Sigmoid colon (tissue), 7 donors: Measurements from ENCODE around the gene IQCM. TPM values are rescaled to one million over a fixed set of nuclear protein-coding genes. Genes with fewer than 3 reads are reported as not detected.

Experiments
- DNase-seq: peaks from one replicate; pipeline ENCODE4 v3.0.0-alpha.2; 2019
- H3K27ac ChIP-seq, 4 donors: fragments of 200-600 bp; sonication (generic); one replicate each; pipeline ENCODE4 v1.5.1; 2016 to 2019; ENCODE audit warnings: mild to moderate bottlenecking in 1 of 4
- H3K27me3 ChIP-seq, 3 donors: fragments of 200-600 bp; sonication (generic); one replicate each; pipeline ENCODE4 v1.5.1; 2019; ENCODE audit warnings: mild to moderate bottlenecking in 1 of 3
- H3K36me3 ChIP-seq, 4 donors: fragments of 200-600 bp; sonication (generic); one replicate each; pipeline ENCODE4 v1.5.1; 2016 to 2019
- H3K4me1 ChIP-seq, 4 donors: fragments of 200-600 bp; sonication (generic); one replicate each; pipeline ENCODE4 v1.5.1; 2017 to 2019
- H3K4me3 ChIP-seq, 4 donors: fragments of 200-600 bp; sonication (generic); one replicate each; pipeline ENCODE4 v1.5.1; 2017 to 2019; ENCODE audit warnings: mild to moderate bottlenecking in 2 of 4, moderate library complexity in 1 of 4
- H3K9me3 ChIP-seq, 4 donors: fragments of 200-600 bp in 3 of 4; sonication (generic) in 3 of 4; one replicate each; pipeline versions ENCODE4 v1.5.1 to v1.6.1; 2013 to 2019
- CTCF ChIP-seq, 4 experiments: fragments of 450-650 bp in 3 of 4; fragments of 200-600 bp in 1 of 4; IDR thresholded peaks; one replicate each; pipeline ENCODE4 v1.5.1; 2016 to 2019; ENCODE audit warnings: antibody characterized with exemption in 4 of 4, mild to moderate bottlenecking in 3 of 4, moderate library complexity in 2 of 4
- EP300 ChIP-seq, 4 donors: sonication (generic); formaldehyde crosslinking; IDR thresholded peaks; one replicate each; pipeline ENCODE4 v1.6.1; 2017; ENCODE audit warnings: antibody characterized with exemption in 4 of 4
- POLR2A ChIP-seq, 2 donors: fragments of 450-650 bp; IDR thresholded peaks; one replicate each; pipeline ENCODE4 v1.6.1; 2016; ENCODE audit warnings: antibody characterized with exemption in 2 of 2, mild to moderate bottlenecking in 2 of 2, moderate library complexity in 2 of 2
- POLR2AphosphoS5 ChIP-seq, 4 donors: sonication (generic); formaldehyde crosslinking; IDR thresholded peaks; one replicate each; pipeline ENCODE4 v1.6.1; 2017; ENCODE audit warnings: antibody characterized with exemption in 4 of 4
- WGBS, 2 donors: extraction: QIAGEN DNeasy Blood & Tissue Kit; methylation state at CpG; one replicate each; pipeline ENCODE4 v1.1.7; 2013; 5-methylcytosine and 5-hydroxymethylcytosine counted together
- intact Hi-C: fragments of 100-400 bp; cut with DNase I; formaldehyde crosslinking; loops from one replicate; pipeline ENCODE4 v1.15.1; 2023
- polyA plus RNA-seq, 3 donors: library from polyadenylated mRNA; stranded (reverse); fragments of 200-250 nt; gene quantifications; one replicate each; pipeline ENCODE4 v1.2.3, GENCODE V29; 2013
- total RNA-seq, 4 donors: library from RNA; depleted of rRNA; stranded (reverse); fragments of >200 nt; gene quantifications; one replicate each; pipeline ENCODE4 v1.1.0, GENCODE V29; 2016
- donor health status: healthy with polysubstance abuse.
- donor health status: Bipolar disorder and iron deficiency.
- donor health status: healthy.

IQCM gene
- total and polyA plus RNA-seq, 7 donors = 0.41 to 1.2 TPM; not detected in 5

GRCh38 chr4:149741186-149741831 lies 74.3 kb downstream of the IQCM start:
- H3K4me1 ChIP-seq = no peaks in the 10 kb centered on the region
- H3K9me3 ChIP-seq = no peaks in the 10 kb centered on the region
- intact Hi-C loops = no loop called here
- H3K36me3 ChIP-seq = no peaks in the 10 kb centered on the region
- H3K27me3 ChIP-seq = no peaks in the 10 kb centered on the region
- no peak overlapping the region for H3K4me3 ChIP-seq
- H3K27ac ChIP-seq = no peak overlapping the region
- WGBS, 2 donors = 41 to 75% methylated on average over 1 of the region's 1 CpG
- TF ChIP-seq EP300 (IDR thresholded peaks at IDR 0.05) = no peak
- no peak for TF ChIP-seq POLR2A (IDR thresholded peaks at IDR 0.05)
- TF ChIP-seq CTCF (IDR thresholded peaks at IDR 0.05) = no peak
- TF ChIP-seq POLR2AphosphoS5 (IDR thresholded peaks at IDR 0.05) = no peak
- no peak for DNase-seq

GRCh38 chr4:149738156-149738555 lies 77.5 kb downstream of the IQCM start:
- 79 to 80% methylated on average over 7 of the region's 7 CpGs for WGBS, 2 donors
- Histone ChIP-seq H3K27me3 (no peaks in the 10 kb centered on the region), H3K27ac (no peak overlapping the region), H3K36me3 (no peaks in the 10 kb centered on the region), H3K4me3 (no peak overlapping the region), H3K4me1 (no peaks in the 10 kb centered on the region), H3K9me3 (no peaks in the 10 kb centered on the region)
- no peak for DNase-seq
- intact Hi-C loops = no loop called here
- no peak for TF ChIP-seq POLR2AphosphoS5 (IDR thresholded peaks at IDR 0.05)
- TF ChIP-seq CTCF (IDR thresholded peaks at IDR 0.05) = no peak
- no peak for TF ChIP-seq EP300 (IDR thresholded peaks at IDR 0.05)
- no peak for TF ChIP-seq POLR2A (IDR thresholded peaks at IDR 0.05)

- no peak for DNase-seq
- H3K36me3 ChIP-seq = no peaks in the 10 kb centered on the region
- no peaks in the 10 kb centered on the region for H3K4me1 ChIP-seq
- 85 to 87% methylated on average over 3 of the region's 3 CpGs for WGBS, 2 donors
- H3K4me3 ChIP-seq = no peak overlapping the region
- intact Hi-C loops = no loop called here
- H3K27me3 ChIP-seq = no peaks in the 10 kb centered on the region
- H3K9me3 ChIP-seq = no peaks in the 10 kb centered on the region
- H3K27ac ChIP-seq = no peak overlapping the region
- no peak for TF ChIP-seq POLR2A (IDR thresholded peaks at IDR 0.05)
- TF ChIP-seq EP300 (IDR thresholded peaks at IDR 0.05) = no peak
- no peak for TF ChIP-seq CTCF (IDR thresholded peaks at IDR 0.05)
- TF ChIP-seq POLR2AphosphoS5 (IDR thresholded peaks at IDR 0.05) = no peak
These were observed 79.8 kb downstream of the IQCM start for GRCh38 chr4:149735796-149736195.

- WGBS, 2 donors = 91 to 94% methylated on average over 1 of the region's 1 CpG
- Histone ChIP-seq H3K4me1 (no peaks in the 10 kb centered on the region), H3K27me3 (no peaks in the 10 kb centered on the region), H3K27ac (no peak overlapping the region), H3K36me3 (no peaks in the 10 kb centered on the region), H3K9me3 (no peaks in the 10 kb centered on the region), H3K4me3 (no peak overlapping the region)
- intact Hi-C loops = no loop called here
- DNase-seq = no peak
- TF ChIP-seq POLR2A (IDR thresholded peaks at IDR 0.05) = no peak
- TF ChIP-seq POLR2AphosphoS5 (IDR thresholded peaks at IDR 0.05) = no peak
- TF ChIP-seq CTCF (IDR thresholded peaks at IDR 0.05) = no peak
- no peak for TF ChIP-seq EP300 (IDR thresholded peaks at IDR 0.05)
These were observed 87.2 kb downstream of the IQCM start for GRCh38 chr4:149728444-149728843.

GRCh38 chr4:149727663-149728062 lies 88.0 kb downstream of the IQCM start:
- H3K4me1 ChIP-seq = no peaks in the 10 kb centered on the region
- H3K36me3 ChIP-seq = no peaks in the 10 kb centered on the region
- TF ChIP-seq POLR2A (IDR thresholded peaks at IDR 0.05) (no peak), CTCF (IDR thresholded peaks at IDR 0.05) (no peak), EP300 (IDR thresholded peaks at IDR 0.05) (no peak), POLR2AphosphoS5 (IDR thresholded peaks at IDR 0.05) (no peak)
- no peaks in the 10 kb centered on the region for H3K27me3 ChIP-seq
- no peak for DNase-seq
- no peak overlapping the region for H3K4me3 ChIP-seq
- H3K9me3 ChIP-seq = no peaks in the 10 kb centered on the region
- 69 to 72% methylated on average over 1 of the region's 1 CpG for WGBS, 2 donors
- intact Hi-C loops = no loop called here
- no peak overlapping the region for H3K27ac ChIP-seq
